Breast epithelium (tissue), 3 donors: ENCODE data around the gene COBLL1.

Experiments
- CTCF ChIP-seq, 3 donors: fragments of 450-650 bp; IDR thresholded peaks; one replicate each; pipeline ENCODE4 v1.5.1; 2016 to 2017; ENCODE audit warnings: antibody characterized with exemption in 3 of 3, mild to moderate bottlenecking in 3 of 3, moderate library complexity in 3 of 3
- POLR2A ChIP-seq: fragments of 450-650 bp; IDR thresholded peaks from one replicate; pipeline ENCODE4 v1.6.1; 2016; ENCODE audit warnings: antibody characterized with exemption, mild to moderate bottlenecking, moderate library complexity
- POLR2AphosphoS5 ChIP-seq, 3 donors: sonication (generic); formaldehyde crosslinking; IDR thresholded peaks; one replicate each; pipeline ENCODE4 v1.6.1; 2017; ENCODE audit warnings: antibody characterized with exemption in 3 of 3

DNA sequence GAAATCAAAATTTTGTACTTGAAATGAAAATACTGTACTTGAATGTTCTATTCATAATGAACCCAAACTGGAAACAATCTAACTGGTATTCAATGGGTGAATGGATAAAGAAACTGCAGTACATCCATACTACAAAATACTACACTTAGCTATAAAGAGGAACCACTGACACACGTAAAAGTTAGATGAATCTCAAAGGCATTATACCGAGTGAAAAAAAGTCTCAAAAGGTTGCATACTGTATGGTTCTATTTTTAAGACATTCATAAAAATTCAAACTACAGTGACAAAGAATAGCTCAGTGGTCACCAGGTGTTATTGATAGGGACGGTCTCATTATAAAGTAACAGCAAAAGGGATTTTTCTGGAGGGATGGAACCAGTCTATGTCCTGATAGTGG lies 41.1 kb downstream of the COBLL1 start:
- TF ChIP-seq CTCF (IDR thresholded peaks at IDR 0.05) (no peak), POLR2AphosphoS5 (IDR thresholded peaks at IDR 0.05) (no peak), POLR2A (no peak)
